Activated naive CD8-positive, alpha-beta T cell treated with anti-CD3 and anti-CD28 coated beads for 36 hours (primary cell): Measurements from ENCODE around the gene PTRH1. TPM values are rescaled to one million over a fixed set of nuclear protein-coding genes. Genes with fewer than 3 reads are reported as not detected.

Source experiments
- DNase-seq: peaks from one replicate; pipeline ENCODE4 v3.0.0; 2021
- H3K27ac Mint-ChIP-seq: one replicate; pipeline ENCODE4 v1.8.0; 2022; ENCODE audit warnings: mild to moderate bottlenecking, moderate library complexity, mixed read lengths
- H3K27me3 Mint-ChIP-seq: one replicate; pipeline ENCODE4 v1.8.0; 2022; ENCODE audit warnings: mild to moderate bottlenecking, mixed read lengths
- H3K36me3 Mint-ChIP-seq: one replicate; pipeline ENCODE4 v1.8.0; 2021; ENCODE audit warnings: mild to moderate bottlenecking, mixed read lengths
- H3K4me1 Mint-ChIP-seq: one replicate; pipeline ENCODE4 v1.8.0; 2021; ENCODE audit warnings: mixed read lengths
- H3K4me3 Mint-ChIP-seq: one replicate; pipeline ENCODE4 v1.8.0; 2022; ENCODE audit warnings: mild to moderate bottlenecking, moderate library complexity, mixed read lengths
- H3K9me3 Mint-ChIP-seq: one replicate; pipeline ENCODE4 v1.8.0; 2022; ENCODE audit warnings: mixed read lengths
- total RNA-seq, 2 experiments: library from RNA; stranded (reverse); gene quantifications; one replicate each; pipeline ENCODE4 v1.2.3, GENCODE V29; 2021

PTRH1 gene
- total RNA-seq, 2 experiments from 2014 or later, result 19.7 to 21.2 TPM

- Mint-ChIP-seq H3K27ac (no peak overlapping the region), H3K4me1 (no peaks in the 10 kb centered on the region), H3K27me3 (no peaks in the 10 kb centered on the region), H3K36me3 (peaks cover 5% of the 10 kb centered on the region), H3K4me3 (no peak overlapping the region), H3K9me3 (no peaks in the 10 kb centered on the region)
- no peak for DNase-seq
These were observed 35.2 kb downstream of the PTRH1 start for GRCh38 chr9:127680226-127680625.

- DNase-seq, result no peak
- H3K36me3 Mint-ChIP-seq, result peaks cover 2% of the 10 kb centered on the region
- no peak overlapping the region for H3K4me3 Mint-ChIP-seq
- no peak overlapping the region for H3K27ac Mint-ChIP-seq
- no peaks in the 10 kb centered on the region for H3K27me3 Mint-ChIP-seq
- no peaks in the 10 kb centered on the region for H3K9me3 Mint-ChIP-seq
- H3K4me1 Mint-ChIP-seq, result no peaks in the 10 kb centered on the region
These were observed 36.0 kb downstream of the PTRH1 start for GRCh38 chr9:127679506-127679905.

DNA sequence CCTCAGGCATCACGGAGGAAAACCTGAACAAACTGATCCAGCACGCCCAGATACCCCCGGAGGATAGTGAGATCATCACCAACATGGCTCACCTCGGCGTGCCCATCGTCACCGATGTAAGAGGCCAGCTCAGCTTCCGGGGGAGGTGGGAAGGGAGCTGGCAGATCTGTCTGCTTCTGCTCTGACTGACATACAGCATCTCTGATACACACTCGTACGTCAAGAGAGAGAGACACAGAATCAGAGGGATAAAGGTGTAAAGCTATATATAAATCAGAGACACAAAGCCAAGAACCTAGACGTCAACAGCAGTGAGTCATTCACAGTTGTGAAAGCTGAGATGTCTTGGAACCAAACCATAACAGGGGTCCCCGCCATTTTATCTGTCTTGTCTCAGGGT is 38.8 kb downstream of the PTRH1 start:
- Mint-ChIP-seq H3K9me3 (no peaks in the 10 kb centered on the region), H3K4me1 (no peaks in the 10 kb centered on the region), H3K27ac (no peak overlapping the region), H3K36me3 (peaks cover 4% of the 10 kb centered on the region), H3K4me3 (no peak overlapping the region), H3K27me3 (no peaks in the 10 kb centered on the region)
- no peak for DNase-seq

DNA sequence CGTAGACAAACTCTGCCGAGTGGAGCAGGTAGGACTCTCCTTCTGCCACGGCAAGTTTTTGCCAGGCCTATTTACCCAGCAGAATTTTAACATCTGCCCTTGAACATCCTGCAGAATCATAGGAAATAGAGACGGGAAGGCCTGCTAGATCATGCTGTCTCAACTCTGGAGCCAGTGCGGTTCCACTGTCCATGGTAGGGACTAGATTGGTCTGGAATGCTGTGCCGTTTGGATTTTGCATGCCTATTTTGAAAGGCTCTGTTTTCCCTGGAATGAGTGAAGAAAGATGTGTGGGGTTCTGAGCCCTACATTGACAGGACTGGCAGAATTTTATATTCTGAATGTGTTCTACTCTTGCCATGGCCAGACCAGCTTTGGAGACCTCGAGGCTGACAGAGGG is 42.2 kb downstream of the PTRH1 start:
- no peaks in the 10 kb centered on the region for H3K27me3 Mint-ChIP-seq
- no peak overlapping the region for H3K4me3 Mint-ChIP-seq
- H3K4me1 Mint-ChIP-seq, result no peaks in the 10 kb centered on the region
- H3K36me3 Mint-ChIP-seq, result peaks cover 2% of the 10 kb centered on the region
- no peaks in the 10 kb centered on the region for H3K9me3 Mint-ChIP-seq
- no peak overlapping the region for H3K27ac Mint-ChIP-seq
- no peak for DNase-seq

DNA sequence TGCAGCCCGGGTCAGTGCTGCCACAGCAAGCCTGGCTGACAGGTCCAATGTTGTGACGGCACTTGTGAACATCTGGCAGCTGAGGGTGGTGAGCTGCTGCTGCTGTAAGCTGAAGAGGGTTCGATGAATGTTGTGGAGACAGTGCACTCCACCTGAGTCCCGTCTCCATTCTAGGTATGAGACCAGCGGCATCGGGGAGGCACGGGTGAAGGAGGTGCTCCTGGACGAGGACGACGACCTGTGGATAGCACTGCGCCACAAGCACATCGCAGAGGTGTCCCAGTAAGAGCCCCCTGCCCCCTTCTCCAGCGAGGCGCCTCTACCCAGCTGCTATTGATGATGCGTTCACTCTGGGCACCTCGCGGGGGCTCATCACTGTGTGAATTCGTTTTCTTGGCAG is 47.6 kb downstream of the PTRH1 start:
- H3K27ac Mint-ChIP-seq, result no peak overlapping the region
- no peak overlapping the region for H3K4me3 Mint-ChIP-seq
- no peaks in the 10 kb centered on the region for H3K9me3 Mint-ChIP-seq
- no peak for DNase-seq
- H3K27me3 Mint-ChIP-seq, result no peaks in the 10 kb centered on the region
- H3K36me3 Mint-ChIP-seq, result no peaks in the 10 kb centered on the region
- H3K4me1 Mint-ChIP-seq, result no peaks in the 10 kb centered on the region

- no peak overlapping the region for H3K27ac Mint-ChIP-seq
These were observed 48.2 kb downstream of the PTRH1 start for GRCh38 chr9:127667127-127667844.

DNA sequence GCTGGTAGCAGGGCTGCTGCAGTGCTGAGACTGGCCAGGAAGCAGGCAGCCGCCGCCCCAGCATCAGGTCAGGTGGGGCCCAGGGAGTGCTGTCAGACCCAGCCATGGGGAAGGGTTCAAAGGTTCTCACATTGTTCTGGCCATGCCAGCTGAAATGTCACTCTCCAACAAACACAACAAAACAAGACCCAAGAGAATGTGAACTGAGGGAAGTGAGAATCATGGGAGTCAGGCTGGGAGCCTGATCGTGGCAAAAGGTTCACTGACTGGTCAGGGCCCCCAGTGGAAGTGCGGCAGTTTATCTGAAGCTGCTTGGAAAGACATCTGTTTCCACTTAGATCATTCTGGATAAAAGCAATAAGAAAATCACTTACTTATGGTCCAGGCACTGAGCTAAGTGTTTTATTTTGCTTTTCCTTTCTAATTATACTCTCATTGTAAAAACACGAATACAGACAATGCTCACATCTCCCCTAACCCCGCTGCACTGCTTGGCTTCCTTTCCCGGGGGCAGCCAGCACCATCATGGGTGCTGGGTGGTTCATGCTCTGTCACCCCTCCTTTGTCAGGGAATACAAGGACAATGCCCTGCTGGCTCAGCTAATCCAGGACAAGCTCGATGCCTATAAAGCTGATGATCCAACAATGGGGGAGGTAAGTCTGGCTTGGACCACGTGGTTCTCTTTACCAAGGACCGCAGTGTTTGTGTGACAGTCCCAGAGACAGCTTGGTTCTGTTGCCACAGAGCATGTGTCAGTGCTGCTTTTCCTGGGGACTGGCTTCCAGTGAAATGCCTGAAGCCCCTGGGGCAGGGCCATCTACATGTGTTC is 50.6 kb downstream of the PTRH1 start:
- Mint-ChIP-seq H3K4me1 (no peaks in the 10 kb centered on the region), H3K9me3 (no peaks in the 10 kb centered on the region), H3K27me3 (no peaks in the 10 kb centered on the region), H3K4me3 (no peak overlapping the region), H3K27ac (no peak overlapping the region), H3K36me3 (no peaks in the 10 kb centered on the region)
- DNase-seq, result no peak

More at GRCh38 chr9:127667127-127667844, 48.2 kb downstream of the PTRH1 start:
- H3K27me3 Mint-ChIP-seq, result no peaks in the 10 kb centered on the region
- no peaks in the 10 kb centered on the region for H3K36me3 Mint-ChIP-seq
- no peaks in the 10 kb centered on the region for H3K9me3 Mint-ChIP-seq
- H3K4me1 Mint-ChIP-seq, result no peaks in the 10 kb centered on the region
- H3K4me3 Mint-ChIP-seq, result no peak overlapping the region
- no peak for DNase-seq

DNA sequence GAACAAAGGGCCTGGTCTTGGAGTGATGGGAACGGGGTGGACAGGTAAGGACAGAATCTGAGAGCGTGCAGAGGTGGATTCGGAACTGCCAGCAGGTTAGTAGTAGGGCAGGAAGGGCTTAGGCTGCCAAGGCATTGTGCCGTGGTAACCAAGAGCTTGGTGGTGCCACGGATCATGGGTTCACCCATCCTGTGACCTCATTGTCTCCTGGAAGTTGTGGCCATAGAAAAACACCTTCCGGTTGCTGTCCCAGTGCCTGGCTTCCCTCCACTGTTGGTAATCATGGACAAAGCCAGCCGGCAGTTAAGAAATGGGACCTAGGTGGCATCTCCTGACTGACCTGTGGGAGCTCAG is 51.2 kb downstream of the PTRH1 start:
- Mint-ChIP-seq H3K9me3 (no peaks in the 10 kb centered on the region), H3K36me3 (no peaks in the 10 kb centered on the region), H3K4me1 (no peaks in the 10 kb centered on the region), H3K27ac (no peak overlapping the region), H3K4me3 (no peak overlapping the region), H3K27me3 (no peaks in the 10 kb centered on the region)
- no peak for DNase-seq

Other genes starting within 250 kb of the PTRH1 start
- 10 to 100 TPM; 18.8 to 19.9 TPM for gene STXBP1, start 103.4 kb downstream of the PTRH1 start, total RNA-seq
- gene CFAP157, start 8.7 kb downstream of the PTRH1 start, total RNA-seq, result not detected
- gene TTC16, start 416 bp upstream of the PTRH1 start, total RNA-seq, result 1 to 10 TPM; 1.3 to 1.4 TPM
- 10 to 100 TPM; 17.7 to 18.1 TPM for gene TOR2A, start 19.6 kb upstream of the PTRH1 start, total RNA-seq
- 10 to 100 TPM; 20.4 to 21.5 TPM for gene SH2D3C, start 63.0 kb upstream of the PTRH1 start, total RNA-seq
- 10 to 100 TPM; 85.2 to 94.2 TPM for gene CDK9, start 70.4 kb upstream of the PTRH1 start, total RNA-seq
- 10 to 100 TPM; 86.3 to 88.0 TPM for gene FPGS, start 87.2 kb upstream of the PTRH1 start, total RNA-seq
- 10 to 100 TPM; 17.7 to 18.8 TPM for gene ENG, start 139.0 kb upstream of the PTRH1 start, total RNA-seq
- gene AK1, start 162.0 kb upstream of the PTRH1 start, total RNA-seq, result 10 to 100 TPM in 1 of 2 experiments, 1 to 10 TPM in 1; 9.9 to 11.7 TPM
- 10 to 100 TPM; 44.5 to 45.1 TPM for gene ST6GALNAC6, start 183.9 kb upstream of the PTRH1 start, total RNA-seq
- gene ST6GALNAC4, start 201.4 kb upstream of the PTRH1 start, total RNA-seq, result 10 to 100 TPM; 45.3 to 51.2 TPM
- gene PIP5KL1, start 215.1 kb upstream of the PTRH1 start, total RNA-seq, result 1 to 10 TPM; 2.3 to 3.2 TPM
- 10 to 100 TPM; 55.4 to 57.6 TPM for gene DPM2, start 222.2 kb upstream of the PTRH1 start, total RNA-seq